HG02763 (cell line): ENCODE data around the gene EDN2.

Experiments
- ATAC-seq: cut with Tn5 transposase; IDR thresholded peaks from one replicate; pipeline ENCODE4 v1.9.1; 2021; ENCODE audit warnings: mild to moderate bottlenecking, moderate library complexity; ENCODE audit not compliant: unreplicated experiment

The EDN2 gene

DNA sequence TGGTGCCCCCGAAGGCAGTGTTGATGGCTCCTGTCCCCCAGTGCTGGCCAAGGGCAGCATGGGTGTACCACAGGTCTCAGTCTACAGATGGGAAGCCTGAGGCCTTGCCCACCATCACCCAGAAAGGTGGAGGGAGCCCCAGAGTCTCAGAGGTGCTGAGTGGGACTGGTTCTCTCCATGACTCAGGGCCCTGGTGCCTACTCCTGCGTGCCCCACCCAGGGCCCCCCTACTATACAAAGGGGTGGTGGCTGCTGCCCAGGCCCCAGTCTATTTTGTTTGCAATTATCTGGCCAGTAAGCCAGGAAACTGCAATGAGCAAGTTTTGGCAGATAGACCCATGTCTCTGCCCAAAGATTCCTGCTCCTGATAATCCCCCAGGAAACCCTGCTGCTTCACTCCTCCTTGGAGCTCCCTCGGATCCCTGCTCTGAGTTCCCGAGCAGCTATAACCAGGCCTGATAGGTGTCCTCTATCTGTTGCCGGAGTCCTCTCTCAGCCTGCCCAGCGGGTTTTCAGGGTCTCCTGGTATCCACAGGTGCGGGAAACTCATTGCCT, 41.7 kb downstream of the EDN2 start:
- ATAC-seq, result no peak

DNA sequence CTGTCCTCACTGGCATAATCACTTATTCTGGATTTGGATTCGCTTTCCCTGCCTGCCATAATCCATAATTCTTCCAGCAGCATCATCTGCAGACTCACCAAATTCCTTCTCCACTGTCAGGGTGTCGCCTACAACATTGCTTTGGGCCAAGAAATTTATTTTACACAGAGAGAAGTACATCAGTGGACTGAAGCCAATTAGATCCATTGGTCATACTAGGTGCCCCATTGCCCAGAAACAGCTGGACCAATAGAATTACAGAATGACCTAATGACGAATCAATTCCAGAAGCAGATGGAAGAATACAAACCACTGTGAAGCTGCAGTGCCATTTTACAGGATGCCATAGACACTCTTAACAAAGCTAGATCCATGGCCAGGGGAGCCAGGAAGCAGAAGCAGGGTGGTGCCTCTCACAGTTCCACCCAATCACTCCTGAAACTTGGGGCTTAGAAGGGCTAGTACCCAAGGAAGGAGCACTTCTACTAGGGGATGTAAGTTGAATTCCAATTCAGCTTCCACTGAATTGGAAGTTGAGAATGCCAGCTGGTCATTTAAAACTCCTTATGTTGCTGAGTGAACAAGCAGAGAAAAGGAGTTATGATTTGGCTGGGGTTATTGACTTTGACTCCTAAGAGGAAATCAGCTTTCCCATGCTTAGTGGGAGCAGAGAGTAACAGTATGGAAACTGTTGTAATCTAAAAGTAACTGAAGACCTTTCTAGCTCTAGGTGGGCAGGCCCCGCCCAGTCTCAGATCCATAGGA, 44.0 kb downstream of the EDN2 start:
- no peak for ATAC-seq

DNA sequence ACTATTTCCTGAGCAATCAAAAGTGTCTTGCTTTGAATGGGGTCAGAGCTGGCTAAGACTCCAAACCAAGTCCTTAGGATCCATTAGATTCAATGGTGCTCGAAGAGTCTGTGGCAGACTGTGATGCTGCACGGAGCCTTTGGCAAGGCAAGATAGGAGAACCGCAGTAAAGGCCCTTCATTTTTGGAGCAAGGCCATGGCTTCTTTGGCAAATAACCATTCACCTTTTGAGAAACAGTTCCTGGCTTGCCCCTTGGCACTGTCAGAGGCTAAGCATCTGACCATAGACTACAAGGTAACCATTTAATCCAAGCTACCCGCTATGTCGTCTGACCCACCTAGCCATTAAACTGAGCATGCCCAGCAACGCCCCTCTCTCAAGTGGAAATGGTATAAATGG, 45.2 kb downstream of the EDN2 start:
- ATAC-seq, result no peak

DNA sequence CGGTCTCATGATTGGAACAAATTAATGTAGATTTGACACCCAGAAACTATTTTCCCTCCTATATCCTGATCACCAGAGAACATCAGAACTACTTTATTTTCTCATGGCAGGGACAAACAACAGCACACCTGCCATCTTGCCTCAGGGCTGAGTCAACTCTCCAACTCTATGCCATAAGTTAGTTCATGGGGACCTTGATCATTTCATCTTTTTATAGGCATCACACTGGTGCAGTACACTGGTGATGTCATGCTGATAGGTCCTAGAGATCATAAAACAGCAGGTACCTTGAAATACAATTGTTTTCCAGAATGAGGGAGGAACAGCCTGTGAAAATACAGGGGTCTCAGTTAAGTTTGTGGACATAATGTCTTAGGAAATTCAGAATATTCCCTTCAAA, 45.8 kb downstream of the EDN2 start:
- no peak for ATAC-seq

DNA sequence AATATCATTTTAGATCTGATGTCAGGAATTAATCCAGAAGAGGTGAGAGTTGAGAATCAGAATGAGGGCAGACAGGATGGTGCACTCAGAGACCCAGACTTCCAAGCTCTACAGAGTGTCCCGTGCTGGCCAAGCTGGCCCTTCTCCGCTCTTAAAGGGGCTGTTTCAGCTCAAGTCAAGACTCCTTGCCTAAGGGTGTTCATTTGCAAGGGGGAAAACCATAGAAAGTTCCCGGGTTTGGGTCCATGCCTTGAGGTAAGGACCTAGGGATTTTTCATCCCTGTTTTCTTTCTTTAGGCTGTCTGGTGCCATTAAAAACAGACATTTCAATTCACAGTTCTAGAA, 47.5 kb downstream of the EDN2 start:
- no peak for ATAC-seq

DNA sequence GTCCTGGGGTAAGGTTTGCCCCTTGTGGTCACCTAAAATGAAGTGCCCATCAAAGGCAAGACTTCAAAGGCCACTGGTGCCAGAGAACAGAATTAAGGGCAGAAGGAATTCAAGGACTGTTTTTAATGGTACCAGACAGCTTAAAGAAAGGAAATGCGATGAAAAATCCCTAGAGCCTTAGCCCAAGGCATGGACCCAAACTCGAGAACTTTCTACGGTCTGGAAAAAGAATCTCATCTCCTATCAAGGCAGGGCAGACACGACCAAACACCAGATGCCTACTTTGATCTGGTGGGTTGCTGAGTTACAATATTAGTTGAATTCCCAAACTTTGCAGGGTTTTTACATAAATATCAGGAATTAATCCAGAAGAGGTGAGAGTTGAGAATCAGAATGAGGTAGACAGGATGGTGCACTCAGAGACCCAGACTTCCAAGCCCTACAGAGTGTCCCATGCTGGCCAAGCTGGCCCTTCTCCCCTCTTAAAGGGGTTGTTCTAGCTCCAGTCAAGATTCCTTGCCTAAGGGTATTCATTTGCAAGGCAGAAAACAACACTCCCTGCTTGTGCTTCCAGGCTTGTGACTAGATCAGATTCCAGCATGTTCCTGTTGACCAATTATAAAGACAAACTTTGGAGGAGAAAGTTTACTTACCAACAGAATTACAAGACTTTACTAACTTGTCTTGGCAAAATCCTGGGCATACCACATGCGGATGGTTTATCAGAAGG, 48.0 kb downstream of the EDN2 start:
- no peak for ATAC-seq

DNA sequence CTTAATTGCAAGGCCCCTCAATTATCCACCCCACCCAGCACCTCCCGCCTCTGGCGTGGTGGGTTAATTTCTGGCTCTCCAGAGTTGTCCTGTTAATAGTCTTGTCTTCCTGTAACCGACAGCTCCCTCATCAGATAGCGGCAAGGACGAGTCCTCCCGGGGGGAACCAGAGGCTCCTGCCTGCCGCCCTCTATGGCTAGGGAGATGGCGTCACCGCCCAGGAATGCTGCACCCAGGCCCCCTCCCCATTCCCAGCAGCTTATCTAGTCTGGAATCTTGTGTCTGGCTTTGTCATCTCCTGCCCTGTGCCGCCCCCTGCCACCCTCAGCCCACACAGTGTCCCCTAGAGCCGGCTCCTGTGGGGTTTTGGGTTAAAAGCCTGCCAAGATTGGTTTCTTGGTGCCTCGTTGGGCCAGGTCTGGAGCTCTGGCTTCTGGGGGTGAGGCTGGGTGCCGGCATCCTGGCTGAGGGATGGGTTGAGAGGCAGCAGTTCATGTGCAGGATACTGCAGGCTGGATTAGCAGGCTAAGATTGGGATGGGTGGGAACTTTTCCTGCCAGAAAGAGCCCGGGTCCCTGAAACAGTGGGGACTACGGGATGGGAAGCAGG, 48.8 kb downstream of the EDN2 start:
- ATAC-seq, result no peak

DNA sequence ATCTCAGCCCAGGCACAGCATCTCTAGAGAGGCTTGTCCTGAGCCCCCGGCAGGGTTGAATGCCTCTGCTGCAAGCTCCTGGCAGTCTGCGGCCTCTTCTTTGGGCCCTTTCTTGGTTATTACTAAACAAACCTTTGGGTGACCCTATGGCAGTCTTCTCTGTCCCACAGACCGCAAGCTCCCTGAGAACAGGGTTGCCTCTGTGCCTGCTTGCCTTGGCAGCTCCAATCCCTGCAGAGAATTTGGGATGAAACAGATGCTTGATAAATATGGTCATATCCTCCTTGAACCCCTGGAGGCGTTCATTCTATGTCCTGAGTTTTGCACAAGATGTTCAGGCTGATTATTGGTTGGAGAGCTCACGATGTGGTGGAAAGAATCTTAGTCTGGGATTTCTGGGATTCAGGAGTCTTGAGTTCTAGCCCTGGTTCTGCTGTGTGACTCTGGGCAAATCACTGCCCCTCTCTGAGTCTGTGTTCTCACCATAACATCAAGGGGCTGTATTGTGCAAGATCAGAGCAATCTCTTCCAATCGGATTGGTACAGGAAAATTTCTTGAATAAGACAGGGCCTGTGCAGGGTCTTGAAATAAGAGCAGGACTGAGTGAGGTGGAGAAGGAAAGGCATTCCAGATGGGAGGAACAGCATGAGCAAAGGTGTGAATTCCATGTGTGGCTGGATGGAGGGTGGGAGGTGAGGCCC, 49.6 kb downstream of the EDN2 start:
- ATAC-seq, result no peak

DNA sequence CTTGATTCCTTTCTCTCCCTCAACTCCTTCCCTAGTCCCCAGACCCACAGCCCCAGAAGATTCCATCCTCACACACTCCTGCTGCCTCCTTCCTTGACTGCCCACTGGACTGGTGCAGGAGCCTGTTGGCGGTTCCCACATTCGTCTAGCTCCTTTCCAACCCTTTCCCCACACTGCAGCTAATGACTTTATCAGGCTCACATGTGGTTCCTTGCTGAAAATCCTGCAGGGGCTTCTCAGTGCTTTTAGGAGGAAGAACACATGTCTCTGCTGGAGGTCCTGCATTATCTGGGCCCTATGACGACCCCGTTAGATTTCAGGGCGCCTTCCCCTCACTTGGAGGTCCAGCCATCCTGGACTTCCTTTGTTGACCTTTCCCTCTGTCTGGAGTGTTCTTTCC, 50.2 kb downstream of the EDN2 start:
- no peak for ATAC-seq

DNA sequence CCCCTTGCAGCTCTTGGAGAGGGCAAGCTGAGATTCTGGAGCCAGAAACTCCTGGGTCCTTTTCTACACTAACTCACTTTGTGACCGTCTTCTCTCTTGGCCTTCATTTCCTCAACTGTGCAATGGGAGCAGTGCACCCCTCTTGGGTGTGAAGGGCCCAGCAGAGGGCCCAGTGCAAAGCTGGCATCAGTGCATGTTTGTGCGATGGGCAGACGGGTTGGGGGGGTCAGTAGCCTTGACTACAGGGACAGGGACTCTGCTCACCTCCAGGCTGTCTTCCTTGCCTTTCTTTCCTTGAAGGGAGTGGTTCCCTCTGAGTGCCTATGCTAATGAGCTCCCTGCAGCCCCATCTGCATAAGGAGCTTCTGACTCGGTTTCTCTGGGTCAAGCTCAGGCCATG, 51.0 kb downstream of the EDN2 start:
- no peak for ATAC-seq

DNA sequence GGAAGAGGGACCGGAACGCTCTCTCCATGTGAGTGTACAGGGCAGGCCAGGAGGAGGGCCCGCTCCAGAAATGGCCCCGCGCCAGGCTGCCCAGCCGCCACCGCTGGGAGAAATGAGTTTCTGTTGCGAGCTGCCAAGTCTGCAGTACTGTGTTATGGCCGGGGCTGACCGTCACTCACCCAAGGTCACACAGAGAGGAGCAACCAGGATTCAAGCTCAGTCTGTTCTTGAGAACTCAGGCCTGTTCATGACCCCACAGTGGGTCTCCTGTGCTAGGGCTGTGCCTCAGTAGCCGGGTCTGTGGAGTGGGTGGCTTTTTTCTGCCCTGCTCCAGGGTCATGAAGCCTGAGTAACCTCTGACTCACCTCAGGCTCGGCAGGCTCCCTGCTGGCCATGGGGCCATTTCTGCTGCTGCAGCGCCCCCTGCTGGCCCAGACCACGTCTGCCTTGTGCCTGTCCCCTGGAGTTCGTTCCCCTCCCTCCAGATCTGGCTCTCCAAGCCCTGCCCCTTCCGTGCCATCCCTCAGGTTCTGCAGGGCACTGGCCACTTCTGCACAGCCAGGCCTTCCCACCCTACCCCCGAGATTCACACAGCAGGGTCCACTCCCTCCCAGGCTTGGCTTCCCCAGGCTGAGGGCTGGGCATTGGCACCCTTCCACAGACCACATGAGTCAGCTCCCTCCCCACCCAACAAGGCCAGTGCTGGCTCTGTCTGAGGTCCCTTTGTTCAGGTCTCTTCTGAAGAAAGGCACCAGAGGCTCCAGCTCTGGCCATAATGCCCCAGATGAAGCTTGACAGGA, 51.8 kb downstream of the EDN2 start:
- no peak for ATAC-seq

DNA sequence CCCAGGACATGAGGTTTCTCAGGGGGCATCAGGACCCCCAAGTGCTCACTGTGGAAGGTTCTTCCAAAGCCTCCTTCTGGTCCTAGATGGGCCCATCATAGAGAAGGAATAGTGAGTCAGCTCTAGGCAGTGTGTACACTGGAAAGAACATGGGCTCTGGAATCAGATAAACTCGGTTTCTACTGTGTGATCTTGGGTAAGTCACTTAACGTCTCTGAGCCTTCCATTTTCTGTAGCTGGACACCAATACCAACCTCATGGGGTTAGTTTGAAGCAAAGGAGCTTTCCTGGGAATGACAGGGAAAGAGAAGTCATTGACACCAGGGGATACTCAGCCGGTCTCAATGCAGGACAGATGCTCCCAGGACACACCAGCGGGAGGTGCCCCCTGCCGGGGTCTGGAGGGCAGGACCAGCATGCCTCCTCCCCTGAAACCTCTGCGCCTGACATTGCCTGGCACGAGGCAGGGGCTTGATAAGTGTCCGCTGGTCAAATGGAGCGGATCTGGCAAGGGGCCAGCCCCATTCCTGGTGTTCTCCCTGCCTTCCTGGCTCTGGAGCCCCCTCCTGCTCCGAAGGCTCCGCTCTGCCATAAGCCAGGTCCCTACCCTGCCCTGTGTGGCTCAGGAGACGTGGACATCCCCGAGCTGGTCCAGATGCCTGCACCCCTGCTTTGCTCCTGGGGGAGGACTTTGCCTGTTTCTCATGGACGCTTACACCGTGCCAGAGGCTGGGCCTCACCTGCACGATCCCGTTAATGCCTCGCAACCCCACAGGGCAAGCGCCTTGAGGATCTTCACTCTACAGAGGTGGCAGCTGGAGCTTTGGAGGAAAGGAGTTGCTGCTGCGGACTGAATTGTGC, 52.8 kb downstream of the EDN2 start:
- no peak for ATAC-seq

DNA sequence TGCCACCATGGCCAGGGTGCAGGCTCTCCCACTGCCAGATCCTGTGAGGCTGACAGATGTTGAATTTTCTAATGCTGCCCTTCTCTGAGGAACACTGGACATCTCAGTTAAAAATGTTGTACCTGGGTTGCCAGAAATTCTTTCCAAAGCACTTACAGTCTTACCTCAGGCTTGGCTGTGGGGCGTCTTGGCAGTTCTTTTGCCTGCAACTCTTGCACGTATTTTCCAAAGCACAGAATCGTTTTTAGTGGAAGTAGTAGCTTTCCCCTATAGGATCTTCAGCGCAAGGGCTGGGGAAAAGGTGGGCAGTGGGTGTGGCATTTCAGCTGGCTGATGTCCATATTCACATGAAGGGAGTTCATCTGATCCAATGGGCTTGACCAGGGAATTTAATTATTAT, 53.9 kb downstream of the EDN2 start:
- no peak for ATAC-seq

DNA sequence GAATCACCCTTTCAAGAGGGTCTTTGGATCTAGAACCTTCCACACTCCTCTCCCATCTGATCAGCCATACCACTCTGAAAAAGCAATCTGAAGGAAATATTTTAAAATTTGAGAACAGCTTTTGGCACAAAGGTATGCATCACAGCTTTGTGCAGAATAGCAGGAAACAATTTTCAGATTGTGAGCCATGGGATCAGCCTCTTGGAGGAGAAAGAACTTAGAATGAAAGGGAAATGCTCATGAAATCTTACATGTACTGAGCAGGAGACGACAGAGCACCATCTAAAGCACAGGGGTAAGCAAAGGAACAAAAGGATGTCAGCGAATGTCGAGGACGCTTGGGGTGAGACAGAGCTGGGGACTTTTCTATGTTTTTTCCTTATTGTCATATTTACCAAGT, 54.4 kb downstream of the EDN2 start:
- ATAC-seq, result no peak

DNA sequence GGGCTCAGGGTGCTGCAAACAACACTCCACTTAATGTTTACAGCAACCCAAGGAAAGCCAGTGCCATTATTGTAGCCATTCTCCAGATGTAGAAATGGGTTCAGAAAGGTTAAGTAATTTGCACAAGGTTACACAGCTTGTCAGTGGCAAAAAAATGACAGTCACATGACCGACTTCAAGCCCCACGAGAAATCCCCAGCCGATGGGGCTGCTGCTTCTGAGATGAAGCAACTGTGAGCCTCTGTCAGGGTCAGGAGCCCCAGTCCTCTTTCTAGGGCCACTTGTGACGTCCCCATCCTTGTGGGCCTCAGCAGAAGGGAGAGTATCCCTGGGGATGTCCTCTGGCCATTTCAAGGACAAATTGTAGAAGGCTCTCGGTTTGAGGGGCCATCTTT, 54.8 kb downstream of the EDN2 start:
- ATAC-seq, result no peak
